Gastrocnemius medialis (tissue), 4 donors: ENCODE data around the gene CLEC18C.
"Not testable (repeated sequence)": the region's sequence is repeated elsewhere in the genome, so short reads cannot be mapped to it uniquely, and the experiment has no call there.

Experiments
- CTCF ChIP-seq, 5 experiments: fragments of 450-650 bp in 3 of 5; fragments of 200-600 bp in 2 of 5; sonication (generic) in 2 of 5; IDR thresholded peaks in 4 of 5; conservative IDR thresholded peaks in 1 of 5; 1 replicate in 4 of 5; 2 replicates in 1 of 5; pipeline ENCODE4 v1.5.1; 2016 to 2019; ENCODE audit warnings: antibody characterized with exemption in 5 of 5, mild to moderate bottlenecking in 3 of 5, moderate library complexity in 3 of 5
- POLR2A ChIP-seq, 2 donors: fragments of 450-650 bp; IDR thresholded peaks; one replicate each; pipeline ENCODE4 v1.6.1; 2017; ENCODE audit warnings: antibody characterized with exemption in 2 of 2, mild to moderate bottlenecking in 2 of 2, moderate library complexity in 2 of 2

DNA sequence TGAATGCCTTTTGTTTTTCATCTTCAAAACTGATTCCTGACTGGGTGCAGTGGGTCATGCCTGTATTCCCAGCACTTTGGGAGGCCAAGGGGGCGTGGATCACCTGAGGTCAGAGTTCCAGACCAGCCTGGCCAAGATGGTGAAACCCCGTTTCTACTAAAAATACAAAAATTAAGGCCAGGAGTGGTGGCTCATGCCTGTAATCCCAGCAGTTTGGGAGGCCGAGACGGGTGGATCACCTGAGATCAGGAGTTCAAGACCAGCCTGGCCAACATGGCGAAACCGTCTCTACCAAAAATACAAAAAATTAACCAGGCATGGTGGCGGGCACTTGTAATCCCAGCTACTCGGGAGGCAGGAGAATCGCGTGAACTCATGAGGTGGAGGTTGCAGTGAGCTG is 30.8 kb upstream of the CLEC18C start:
- not testable (repeated sequence) for TF ChIP-seq CTCF (IDR thresholded peaks at IDR 0.05 in 4 of 5, conservative IDR thresholded peaks at IDR 0.05 in 1 of 5); POLR2A (IDR thresholded peaks at IDR 0.05)
